ENCODE data around the gene LYST.
"Not testable (repeated sequence)": the region's sequence is repeated elsewhere in the genome, so short reads cannot be mapped to it uniquely, and the experiment has no call there.

Gene LYST

DNA sequence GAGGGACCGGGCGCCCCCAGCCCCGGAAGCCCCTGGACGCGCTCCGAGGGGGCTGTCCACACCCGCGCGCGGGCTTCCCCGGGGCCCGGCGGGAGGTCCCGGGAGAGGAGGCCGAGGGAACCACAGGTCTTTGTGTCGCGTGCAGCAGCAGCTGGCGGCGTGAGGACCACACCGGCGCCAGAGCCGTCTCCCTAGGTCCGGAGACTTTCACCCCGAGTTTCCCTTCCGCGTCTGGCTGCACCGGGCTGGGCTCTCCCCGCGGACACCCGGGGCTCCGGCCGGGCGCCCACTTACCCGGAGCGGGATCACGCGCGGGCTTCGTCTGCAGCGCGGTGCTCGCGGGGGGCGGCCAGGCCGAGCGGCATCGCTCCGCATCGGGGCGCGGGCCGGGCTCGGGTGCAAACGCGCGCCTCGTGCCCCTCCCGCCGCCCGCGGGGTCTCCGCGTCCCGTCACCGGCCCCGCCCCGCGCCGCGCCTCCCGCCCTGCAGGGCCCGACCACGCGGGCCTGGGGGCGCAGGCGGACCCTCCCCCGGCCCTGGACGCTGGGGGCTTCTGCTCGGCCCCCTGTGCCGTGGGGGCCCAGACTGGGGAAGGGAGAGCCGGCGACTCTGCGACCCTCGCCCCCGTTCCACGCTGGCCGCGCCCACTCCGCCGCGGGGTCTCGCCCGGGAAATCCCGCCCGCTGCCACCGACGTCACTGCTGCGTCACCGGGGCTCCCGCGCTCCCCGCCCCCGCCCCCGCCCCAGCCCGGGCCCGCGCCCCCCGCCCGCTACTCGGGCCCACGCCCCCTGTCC is 217.1 kb downstream of the LYST start, which contains the start of gene GNG4:
GNG4 (minus strand) TSS at position 417 of the 796 bp plus-strand sequence. CDS start 65,946 bp downstream, outside the sequence.
- Histone ChIP-seq H3K27ac (ENCODE audit: low read length, poor library complexity, severe bottlenecking) (no peak within 1 kb of the TSS), H3K14ac (ENCODE audit: low read length in 2 of 2) (no peak within 1 kb of the TSS), H3K36me3 (ENCODE audit: control insufficient read depth in 1 of 2, insufficient read depth in 2 of 2, low read depth in 1 of 2, low read length in 2 of 2) (no peaks in the 10 kb centered on the region), H3K23ac (ENCODE audit: low read length in 2 of 2) (no peak within 1 kb of the TSS), H4K8ac (ENCODE audit: low read length) (no peak within 1 kb of the TSS), H3K4me2 (ENCODE audit: low read length, poor library complexity, severe bottlenecking) (peak within 1 kb of the TSS; percentile 97), H2BK12ac (ENCODE audit: low read length in 2 of 2) (no peak within 1 kb of the TSS), H3K9me3 (ENCODE audit: control insufficient read depth, low read length) (no peaks in the 10 kb centered on the region), H2BK15ac (ENCODE audit: low read depth, poor library complexity, severe bottlenecking) (no peak within 1 kb of the TSS), H3K18ac (ENCODE audit: low read depth in 1 of 2, low read length in 2 of 2) (no peak within 1 kb of the TSS), H3K27me3 (ENCODE audit: control insufficient read depth in 1 of 2, insufficient read depth in 1 of 2, low read length in 2 of 2) (peaks cover 48 to 76% of the 10 kb centered on the region in 2 experiments), H2BK5ac (ENCODE audit: low read depth, low read length, poor library complexity, severe bottlenecking) (no peak within 1 kb of the TSS), H3K79me1 (replicated peaks; ENCODE audit: low read length, poor library complexity, severe bottlenecking) (no peaks in the 10 kb centered on the region), H3K4ac (ENCODE audit: low read depth in 1 of 2, low read length in 2 of 2) (no peak within 1 kb of the TSS), H3K4me1 (ENCODE audit: control insufficient read depth, insufficient read depth, low read depth, low read length) (peaks cover 23% of the 10 kb centered on the region), H4K91ac (ENCODE audit: low read length) (no peak within 1 kb of the TSS), H2AFZ (ENCODE audit: low read depth, low read length) (no peak within 1 kb of the TSS), H3K9ac (ENCODE audit: low read length) (no peak within 1 kb of the TSS), H2AK5ac (ENCODE audit: low read length, severe bottlenecking) (no peak within 1 kb of the TSS), H3K4me3 (ENCODE audit: insufficient read depth in 1 of 2, low read depth in 1 of 2, low read length in 2 of 2) (peak within 1 kb of the TSS; percentile 51 to 63), H2BK120ac (ENCODE audit: low read depth, low read length) (no peak within 1 kb of the TSS)
- DNase-seq = peak; percentile 38
- 1% methylated on average over 54 of the region's 111 CpGs for WGBS

GRCh38 chr1:235648954-235649367 is 217.7 kb downstream of the LYST start:
- Histone ChIP-seq H4K91ac (ENCODE audit: low read length) (no peak overlapping the region), H3K79me1 (replicated peaks; ENCODE audit: low read length, poor library complexity, severe bottlenecking) (no peaks in the 10 kb centered on the region), H2BK120ac (ENCODE audit: low read depth, low read length) (no peak overlapping the region), H3K27me3 (ENCODE audit: control insufficient read depth in 1 of 2, insufficient read depth in 1 of 2, low read length in 2 of 2) (peaks cover 44 to 82% of the 10 kb centered on the region in 2 experiments), H3K4me3 (ENCODE audit: insufficient read depth in 1 of 2, low read depth in 1 of 2, low read length in 2 of 2) (peak overlapping the region in 1 of 2 experiments; percentile 58), H3K18ac (ENCODE audit: low read depth in 1 of 2, low read length in 2 of 2) (no peak overlapping the region), H2AFZ (ENCODE audit: low read depth, low read length) (no peak overlapping the region), H2AK5ac (ENCODE audit: low read length, severe bottlenecking) (no peak overlapping the region), H3K23ac (ENCODE audit: low read length in 2 of 2) (no peak overlapping the region), H4K8ac (ENCODE audit: low read length) (no peak overlapping the region), H3K4me2 (ENCODE audit: low read length, poor library complexity, severe bottlenecking) (peak overlapping the region; percentile 97), H3K36me3 (ENCODE audit: control insufficient read depth in 1 of 2, insufficient read depth in 2 of 2, low read depth in 1 of 2, low read length in 2 of 2) (no peaks in the 10 kb centered on the region), H3K27ac (ENCODE audit: low read length, poor library complexity, severe bottlenecking) (no peak overlapping the region), H2BK5ac (ENCODE audit: low read depth, low read length, poor library complexity, severe bottlenecking) (no peak overlapping the region), H2BK15ac (ENCODE audit: low read depth, poor library complexity, severe bottlenecking) (no peak overlapping the region), H3K4ac (ENCODE audit: low read depth in 1 of 2, low read length in 2 of 2) (no peak overlapping the region), H3K9ac (ENCODE audit: low read length) (no peak overlapping the region), H2BK12ac (ENCODE audit: low read length in 2 of 2) (no peak overlapping the region), H3K9me3 (ENCODE audit: control insufficient read depth, low read length) (no peaks in the 10 kb centered on the region), H3K4me1 (ENCODE audit: control insufficient read depth, insufficient read depth, low read depth, low read length) (peaks cover 23% of the 10 kb centered on the region), H3K14ac (ENCODE audit: low read length in 2 of 2) (no peak overlapping the region)
- peak; percentile 76 for DNase-seq
- under 1% methylated on average over 30 of the region's 30 CpGs for WGBS

DNA sequence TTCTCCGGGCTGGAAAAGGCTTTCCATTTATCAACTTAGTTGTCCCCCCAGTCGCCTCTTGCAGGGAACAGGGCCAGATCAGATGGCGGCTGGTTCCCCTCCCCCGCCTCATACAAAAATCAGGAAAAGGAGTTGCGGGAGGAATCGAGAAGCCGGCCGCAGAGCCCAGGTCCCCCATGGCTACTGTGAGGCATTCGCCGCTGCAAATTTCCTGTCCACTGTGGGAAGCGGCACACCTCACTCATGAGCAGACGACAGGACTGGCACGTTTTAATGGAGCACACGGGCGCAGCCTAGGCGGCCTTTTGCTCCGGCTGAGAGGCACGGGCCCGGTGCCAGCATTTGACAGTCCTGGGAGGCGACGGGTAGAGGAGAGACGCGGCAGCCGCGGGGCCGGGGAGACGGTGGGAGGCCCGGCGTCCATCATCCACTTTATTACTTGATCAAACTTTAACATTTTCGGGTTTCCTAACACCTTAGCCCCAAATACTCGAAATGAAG is 218.2 kb downstream of the LYST start:
- Histone ChIP-seq H2BK12ac (ENCODE audit: low read length in 2 of 2) (no peak overlapping the region), H4K8ac (ENCODE audit: low read length) (no peak overlapping the region), H2BK120ac (ENCODE audit: low read depth, low read length) (no peak overlapping the region), H3K18ac (ENCODE audit: low read depth in 1 of 2, low read length in 2 of 2) (no peak overlapping the region), H3K27me3 (ENCODE audit: control insufficient read depth in 1 of 2, insufficient read depth in 1 of 2, low read length in 2 of 2) (peaks cover 44 to 87% of the 10 kb centered on the region in 2 experiments), H3K4me3 (ENCODE audit: insufficient read depth in 1 of 2, low read depth in 1 of 2, low read length in 2 of 2) (peak overlapping the region in 1 of 2 experiments; percentile 58), H3K4ac (ENCODE audit: low read depth in 1 of 2, low read length in 2 of 2) (no peak overlapping the region), H3K79me1 (replicated peaks; ENCODE audit: low read length, poor library complexity, severe bottlenecking) (no peaks in the 10 kb centered on the region), H3K27ac (ENCODE audit: low read length, poor library complexity, severe bottlenecking) (no peak overlapping the region), H2BK15ac (ENCODE audit: low read depth, poor library complexity, severe bottlenecking) (no peak overlapping the region), H3K9ac (ENCODE audit: low read length) (no peak overlapping the region), H3K14ac (ENCODE audit: low read length in 2 of 2) (no peak overlapping the region), H2AFZ (ENCODE audit: low read depth, low read length) (no peak overlapping the region), H3K4me2 (ENCODE audit: low read length, poor library complexity, severe bottlenecking) (peak overlapping the region; percentile 97), H3K23ac (ENCODE audit: low read length in 2 of 2) (no peak overlapping the region), H4K91ac (ENCODE audit: low read length) (no peak overlapping the region), H3K36me3 (ENCODE audit: control insufficient read depth in 1 of 2, insufficient read depth in 2 of 2, low read depth in 1 of 2, low read length in 2 of 2) (no peaks in the 10 kb centered on the region), H3K9me3 (ENCODE audit: control insufficient read depth, low read length) (no peaks in the 10 kb centered on the region), H2AK5ac (ENCODE audit: low read length, severe bottlenecking) (no peak overlapping the region), H2BK5ac (ENCODE audit: low read depth, low read length, poor library complexity, severe bottlenecking) (no peak overlapping the region), H3K4me1 (ENCODE audit: control insufficient read depth, insufficient read depth, low read depth, low read length) (peaks cover 23% of the 10 kb centered on the region)
- DNase-seq = no peak
- WGBS = 9% methylated on average over 26 of the region's 31 CpGs

DNA sequence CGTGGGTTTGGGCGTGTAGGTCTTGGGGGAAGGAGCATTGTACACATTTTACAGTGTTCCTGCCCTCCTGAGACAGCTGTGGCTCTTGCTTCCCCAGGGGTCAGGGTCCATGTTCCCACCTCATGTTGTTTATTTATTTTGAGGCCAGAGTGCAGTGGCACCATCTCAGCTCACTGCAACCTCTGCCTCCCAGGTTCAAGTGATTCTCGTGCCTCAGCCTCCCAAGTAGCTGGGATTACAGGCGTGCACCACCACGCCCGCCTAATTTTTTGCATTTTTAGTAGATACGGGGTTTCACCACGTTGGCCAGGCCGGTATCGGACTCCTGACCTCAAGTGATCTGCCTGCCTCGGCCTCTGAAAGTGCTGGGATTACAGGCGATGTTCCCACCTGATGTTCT is 219.2 kb downstream of the LYST start:
- H3K79me1 ChIP-seq (replicated peaks; ENCODE audit: low read length, poor library complexity, severe bottlenecking); DNase-seq; H3K14ac ChIP-seq (ENCODE audit: low read length in 2 of 2); H2BK12ac ChIP-seq (ENCODE audit: low read length in 2 of 2); H3K4ac ChIP-seq (ENCODE audit: low read depth in 1 of 2, low read length in 2 of 2); H3K27ac ChIP-seq (ENCODE audit: low read length, poor library complexity, severe bottlenecking); H4K91ac ChIP-seq (ENCODE audit: low read length); H2BK120ac ChIP-seq (ENCODE audit: low read depth, low read length); H3K18ac ChIP-seq (ENCODE audit: low read depth in 1 of 2, low read length in 2 of 2); H3K9ac ChIP-seq (ENCODE audit: low read length); H4K8ac ChIP-seq (ENCODE audit: low read length); H3K4me3 ChIP-seq (ENCODE audit: insufficient read depth in 1 of 2, low read depth in 1 of 2, low read length in 2 of 2); H3K36me3 ChIP-seq (ENCODE audit: control insufficient read depth in 1 of 2, insufficient read depth in 2 of 2, low read depth in 1 of 2, low read length in 2 of 2); H2BK15ac ChIP-seq (ENCODE audit: low read depth, poor library complexity, severe bottlenecking); H3K4me2 ChIP-seq (ENCODE audit: low read length, poor library complexity, severe bottlenecking); H2BK5ac ChIP-seq (ENCODE audit: low read depth, low read length, poor library complexity, severe bottlenecking); H3K9me3 ChIP-seq (ENCODE audit: control insufficient read depth, low read length); H3K23ac ChIP-seq (ENCODE audit: low read length in 2 of 2); H2AFZ ChIP-seq (ENCODE audit: low read depth, low read length); H2AK5ac ChIP-seq (ENCODE audit: low read length, severe bottlenecking): not testable (repeated sequence)
- Histone ChIP-seq H3K4me1 (ENCODE audit: control insufficient read depth, insufficient read depth, low read depth, low read length) (peaks cover 25% of the 10 kb centered on the region), H3K27me3 (ENCODE audit: control insufficient read depth in 1 of 2, insufficient read depth in 1 of 2, low read length in 2 of 2) (peaks cover 47 to 88% of the 10 kb centered on the region in 2 experiments)
- 85% methylated on average over 11 of the region's 12 CpGs for WGBS

All from mesenchymal stem cell (in vitro differentiated cells and primary cell).